Dendritic cell treated with granulocyte-macrophage colony-stimulating factor and Interleukin-4, amounts not matched to agents 40 ng/mL and 50 ng/mL, for 4 days (primary cell): Measurements from ENCODE around the gene REPS1.
"Not testable (repeated sequence)": the region's sequence is repeated elsewhere in the genome, so short reads cannot be mapped to it uniquely, and the experiment has no call there.

Experiments
- H3K27ac Mint-ChIP-seq: one replicate; pipeline ENCODE4 v1.8.0; 2022; ENCODE audit warnings: mild to moderate bottlenecking, mixed read lengths
- H3K27me3 Mint-ChIP-seq: one replicate; pipeline ENCODE4 v1.8.0; 2022; ENCODE audit warnings: mild to moderate bottlenecking, mixed read lengths
- H3K36me3 Mint-ChIP-seq: one replicate; pipeline ENCODE4 v1.8.0; 2022; ENCODE audit warnings: low read depth, mixed read lengths
- H3K4me1 Mint-ChIP-seq: one replicate; pipeline ENCODE4 v1.8.0; 2022; ENCODE audit warnings: low read depth, mixed read lengths
- H3K4me3 Mint-ChIP-seq: one replicate; pipeline ENCODE4 v1.8.0; 2022; ENCODE audit warnings: mild to moderate bottlenecking, moderate library complexity, mixed read lengths
- H3K9me3 Mint-ChIP-seq: one replicate; pipeline ENCODE4 v1.8.0; 2022; ENCODE audit warnings: mixed read lengths
- intact Hi-C: fragments of 100-400 bp; cut with micrococcal nuclease; formaldehyde crosslinking; loops from one replicate; pipeline ENCODE4 v1.15.0; 2022

REPS1 gene

GRCh38 chr6:139016337-139017213 lies 28.5 kb upstream of the REPS1 start:
- H3K27me3 Mint-ChIP-seq = peaks cover 5% of the 10 kb centered on the region
- H3K9me3 Mint-ChIP-seq = no peaks in the 10 kb centered on the region
- peak overlapping the region; percentile 56 for H3K27ac Mint-ChIP-seq
- H3K4me3 Mint-ChIP-seq = no peak overlapping the region
- H3K4me1 Mint-ChIP-seq = peaks cover 17% of the 10 kb centered on the region
- no peaks in the 10 kb centered on the region for H3K36me3 Mint-ChIP-seq
- intact Hi-C loops = no loop called here

- peaks cover 17% of the 10 kb centered on the region for H3K4me1 Mint-ChIP-seq
- no peaks in the 10 kb centered on the region for H3K36me3 Mint-ChIP-seq
- no peaks in the 10 kb centered on the region for H3K9me3 Mint-ChIP-seq
- intact Hi-C loops = no loop called here
- no peak overlapping the region for H3K4me3 Mint-ChIP-seq
- peaks cover 5% of the 10 kb centered on the region for H3K27me3 Mint-ChIP-seq
- no peak overlapping the region for H3K27ac Mint-ChIP-seq
These were observed 26.9 kb upstream of the REPS1 start for GRCh38 chr6:139014945-139015344.

- Mint-ChIP-seq H3K9me3 (peaks cover 5% of the 10 kb centered on the region), H3K27me3 (peaks cover 5% of the 10 kb centered on the region), H3K27ac (peak overlapping the region; percentile 1), H3K4me3 (no peak overlapping the region), H3K4me1 (peaks cover 17% of the 10 kb centered on the region), H3K36me3 (peaks cover 2% of the 10 kb centered on the region)
- intact Hi-C loops = no loop called here
These were observed 25.2 kb upstream of the REPS1 start for GRCh38 chr6:139013185-139013800.

- Mint-ChIP-seq H3K36me3 (peaks cover 9% of the 10 kb centered on the region), H3K9me3 (peaks cover 15% of the 10 kb centered on the region), H3K4me1 (peaks cover 18% of the 10 kb centered on the region), H3K27me3 (peaks cover 5% of the 10 kb centered on the region), H3K27ac (no peak overlapping the region), H3K4me3 (no peak overlapping the region)
- intact Hi-C loops = no loop called here
These were observed 23.9 kb upstream of the REPS1 start for GRCh38 chr6:139011980-139012379.

DNA sequence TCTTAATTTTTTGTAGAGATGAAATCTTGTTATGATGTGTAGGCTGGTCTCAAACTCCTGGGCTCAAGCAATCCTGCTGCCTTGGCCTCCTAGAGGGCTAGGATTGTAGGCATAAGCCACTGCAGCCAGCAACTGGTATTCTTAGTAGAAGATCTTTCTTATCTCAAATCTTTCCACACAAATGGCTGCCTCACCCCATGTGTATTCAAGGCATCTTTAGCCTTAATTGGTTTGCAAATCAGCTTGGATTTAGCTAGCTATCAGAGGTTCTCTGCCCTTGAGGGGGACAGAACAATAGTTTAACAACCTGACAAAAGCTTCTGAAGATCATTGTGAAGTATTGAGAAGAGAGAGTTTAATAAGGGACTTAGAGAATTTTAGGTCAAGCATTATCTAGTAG lies 22.6 kb upstream of the REPS1 start:
- Mint-ChIP-seq H3K9me3 (peaks cover 15% of the 10 kb centered on the region), H3K27me3 (peaks cover 5% of the 10 kb centered on the region), H3K4me1 (peaks cover 9% of the 10 kb centered on the region), H3K27ac (no peak overlapping the region), H3K36me3 (peaks cover 9% of the 10 kb centered on the region), H3K4me3 (no peak overlapping the region)
- intact Hi-C loops = no loop called here

DNA sequence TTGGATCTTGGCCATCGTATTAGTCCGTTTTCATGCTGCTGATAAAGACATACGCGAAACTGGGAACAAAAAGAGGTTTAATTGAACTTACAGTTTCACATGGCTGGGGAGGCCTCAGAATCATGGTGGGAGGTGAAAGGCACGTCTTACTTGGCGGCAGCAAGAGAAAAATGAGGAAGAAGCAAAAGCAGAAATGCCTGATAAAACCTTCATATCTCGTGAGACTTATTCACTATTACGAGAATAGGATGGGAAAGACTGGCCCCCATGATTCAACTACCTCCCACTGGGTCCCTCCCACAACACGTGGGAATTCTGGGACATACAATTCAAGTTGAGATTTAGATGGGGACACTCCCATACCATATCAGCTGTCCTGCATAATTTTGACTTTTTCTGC lies 20.1 kb upstream of the REPS1 start:
- Mint-ChIP-seq H3K4me1 (peaks cover 20% of the 10 kb centered on the region), H3K27ac (no peak overlapping the region), H3K9me3 (peaks cover 15% of the 10 kb centered on the region), H3K27me3 (peaks cover under 1% of the 10 kb centered on the region), H3K36me3 (peaks cover 9% of the 10 kb centered on the region), H3K4me3 (no peak overlapping the region)
- intact Hi-C loops = no loop called here

DNA sequence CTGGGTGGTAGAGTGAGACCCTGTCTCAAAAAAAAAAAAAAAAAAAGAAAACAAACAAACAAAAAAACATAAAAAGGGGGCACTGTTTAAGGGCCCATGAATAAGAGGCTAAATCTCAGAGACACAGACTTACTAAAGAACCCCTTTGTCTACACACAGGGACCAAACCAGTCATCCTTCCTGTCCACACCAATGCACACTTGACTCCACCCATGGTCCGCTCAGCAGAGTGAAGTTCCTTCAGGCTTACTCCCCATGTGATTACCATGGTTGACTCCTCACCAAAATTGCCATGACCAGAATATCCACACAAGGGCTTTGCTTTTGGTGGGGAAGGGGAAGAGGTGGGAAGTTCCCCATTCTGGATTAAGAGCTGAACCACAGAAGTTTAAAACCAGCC lies 19.4 kb upstream of the REPS1 start:
- H3K9me3 Mint-ChIP-seq = peaks cover 15% of the 10 kb centered on the region
- no peaks in the 10 kb centered on the region for H3K27me3 Mint-ChIP-seq
- no peak overlapping the region for H3K27ac Mint-ChIP-seq
- H3K36me3 Mint-ChIP-seq = peaks cover 9% of the 10 kb centered on the region
- H3K4me1 Mint-ChIP-seq = peaks cover 20% of the 10 kb centered on the region
- no peak overlapping the region for H3K4me3 Mint-ChIP-seq
- intact Hi-C loops = no loop called here

GRCh38 chr6:139006477-139006876 lies 18.4 kb upstream of the REPS1 start:
- Mint-ChIP-seq H3K9me3 (peaks cover 15% of the 10 kb centered on the region), H3K36me3 (peaks cover 9% of the 10 kb centered on the region), H3K27me3 (no peaks in the 10 kb centered on the region), H3K27ac (no peak overlapping the region), H3K4me1 (peaks cover 20% of the 10 kb centered on the region), H3K4me3 (no peak overlapping the region)
- intact Hi-C loops = no loop called here

- peaks cover 9% of the 10 kb centered on the region for H3K36me3 Mint-ChIP-seq
- no peak overlapping the region for H3K27ac Mint-ChIP-seq
- peaks cover 15% of the 10 kb centered on the region for H3K9me3 Mint-ChIP-seq
- H3K27me3 Mint-ChIP-seq = no peaks in the 10 kb centered on the region
- H3K4me1 Mint-ChIP-seq = peaks cover 26% of the 10 kb centered on the region
- intact Hi-C loops = no loop called here
- H3K4me3 Mint-ChIP-seq = no peak overlapping the region
These were observed 15.7 kb upstream of the REPS1 start for GRCh38 chr6:139003751-139004150.

GRCh38 chr6:138999949-139000725 lies 12.1 kb upstream of the REPS1 start:
- Mint-ChIP-seq H3K27ac (no peak overlapping the region), H3K36me3 (no peaks in the 10 kb centered on the region), H3K9me3 (peaks cover 2% of the 10 kb centered on the region), H3K27me3 (no peaks in the 10 kb centered on the region), H3K4me3 (no peak overlapping the region), H3K4me1 (peaks cover 14% of the 10 kb centered on the region)
- intact Hi-C loops = no loop called here

DNA sequence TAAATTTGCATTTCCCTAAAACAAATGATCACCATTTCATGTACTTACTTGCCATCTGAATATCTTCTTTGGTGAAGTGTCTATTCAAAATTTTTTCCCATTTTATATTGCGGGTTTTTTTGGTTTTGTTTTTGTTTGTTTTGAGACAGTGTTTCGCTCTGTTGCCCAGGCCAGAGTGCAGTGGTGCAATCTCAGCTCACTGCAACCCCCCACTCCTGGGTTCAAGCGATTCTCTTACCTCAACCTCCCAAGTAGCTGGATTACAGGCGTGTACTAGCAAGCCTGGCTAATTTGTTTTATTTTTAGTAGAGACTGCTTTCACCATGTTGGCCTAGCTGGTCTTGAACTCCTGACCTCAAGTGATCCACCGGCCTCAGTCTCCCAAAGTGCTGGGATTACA lies 9.1 kb upstream of the REPS1 start:
- H3K4me3 Mint-ChIP-seq = no peak overlapping the region
- peaks cover 10% of the 10 kb centered on the region for H3K36me3 Mint-ChIP-seq
- peaks cover 19% of the 10 kb centered on the region for H3K4me1 Mint-ChIP-seq
- no peaks in the 10 kb centered on the region for H3K27me3 Mint-ChIP-seq
- H3K27ac Mint-ChIP-seq = no peak overlapping the region
- peaks cover 32% of the 10 kb centered on the region for H3K9me3 Mint-ChIP-seq
- intact Hi-C loops = no loop called here

DNA sequence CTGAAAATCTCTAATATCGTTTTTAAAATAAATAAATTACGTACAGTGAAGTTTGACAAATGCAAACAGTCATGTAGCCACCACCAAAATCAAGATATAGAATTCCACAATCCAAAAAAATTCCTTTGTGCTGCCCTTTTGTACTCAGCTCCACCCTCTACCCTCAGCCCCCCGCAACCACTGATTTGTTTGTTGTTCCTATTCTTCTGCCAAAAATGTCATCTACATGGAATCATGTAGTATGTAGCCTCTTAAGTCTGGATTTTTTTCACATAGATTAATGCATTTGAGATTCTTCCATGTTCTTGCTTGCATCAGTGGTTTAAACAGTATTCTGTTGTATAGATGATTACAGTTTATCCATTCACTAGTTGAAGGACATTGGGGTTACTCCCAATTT lies 8.5 kb upstream of the REPS1 start:
- Mint-ChIP-seq H3K4me1 (peaks cover 19% of the 10 kb centered on the region), H3K9me3 (peaks cover 33% of the 10 kb centered on the region), H3K36me3 (peaks cover 10% of the 10 kb centered on the region), H3K27ac (no peak overlapping the region), H3K27me3 (no peaks in the 10 kb centered on the region), H3K4me3 (no peak overlapping the region)
- intact Hi-C loops = no loop called here

DNA sequence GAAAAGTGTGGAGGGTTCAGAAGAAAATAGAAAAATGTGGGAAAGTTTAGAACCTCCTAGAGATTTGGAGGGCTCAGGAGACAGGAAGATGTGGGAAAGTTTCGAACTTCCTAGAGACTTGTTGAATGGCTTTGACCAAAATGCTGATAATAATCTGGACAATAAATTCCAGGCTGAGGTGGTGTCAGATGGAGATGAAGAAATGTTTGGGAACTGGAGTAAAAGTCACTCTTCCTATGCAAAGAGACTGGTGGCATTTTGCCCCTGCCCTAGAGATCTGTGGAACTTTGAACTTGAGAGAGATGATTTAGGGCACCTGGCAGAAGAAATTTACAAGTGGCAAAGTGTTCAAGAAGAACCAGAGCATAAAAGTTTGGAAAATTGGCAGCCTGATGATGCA lies 5.4 kb upstream of the REPS1 start:
- H3K27me3 Mint-ChIP-seq, H3K27ac Mint-ChIP-seq, H3K4me3 Mint-ChIP-seq, H3K36me3 Mint-ChIP-seq, intact Hi-C loops: not testable (repeated sequence)
- Mint-ChIP-seq H3K9me3 (peaks cover 33% of the 10 kb centered on the region), H3K4me1 (peaks cover 19% of the 10 kb centered on the region)

GRCh38 chr6:138992965-138993364 lies 4.9 kb upstream of the REPS1 start:
- not testable (repeated sequence) for H3K27me3 Mint-ChIP-seq

More at GRCh38 chr6:138992965-138993364, 4.9 kb upstream of the REPS1 start:
- H3K27ac Mint-ChIP-seq = peak overlapping the region; percentile 15
- H3K4me1 Mint-ChIP-seq = peaks cover 23% of the 10 kb centered on the region
- H3K4me3 Mint-ChIP-seq, intact Hi-C loops: not testable (repeated sequence)
- peaks cover 33% of the 10 kb centered on the region for H3K9me3 Mint-ChIP-seq
- peaks cover 14% of the 10 kb centered on the region for H3K36me3 Mint-ChIP-seq
